Subcutaneous adipose tissue (tissue), 4 donors: ENCODE results near the gene PDE1C. TPM values are rescaled to one million over a fixed set of nuclear protein-coding genes. Genes with fewer than 3 reads are reported as not detected.

Experiments
- CTCF ChIP-seq: fragments of 450-650 bp; IDR thresholded peaks from one replicate; pipeline ENCODE4 v1.5.1; 2016; ENCODE audit warnings: low read depth, mild to moderate bottlenecking, control low read depth, antibody characterized with exemption, moderate library complexity
- total RNA-seq, 4 donors: library from RNA; depleted of rRNA; stranded (reverse); fragments of >200 nt; gene quantifications; one replicate each; pipeline ENCODE4 v1.1.0, GENCODE V29; 2016

Gene PDE1C
- total RNA-seq, 4 donors from 2014 or later: 1.3 to 6.1 (median 3.0) TPM

DNA sequence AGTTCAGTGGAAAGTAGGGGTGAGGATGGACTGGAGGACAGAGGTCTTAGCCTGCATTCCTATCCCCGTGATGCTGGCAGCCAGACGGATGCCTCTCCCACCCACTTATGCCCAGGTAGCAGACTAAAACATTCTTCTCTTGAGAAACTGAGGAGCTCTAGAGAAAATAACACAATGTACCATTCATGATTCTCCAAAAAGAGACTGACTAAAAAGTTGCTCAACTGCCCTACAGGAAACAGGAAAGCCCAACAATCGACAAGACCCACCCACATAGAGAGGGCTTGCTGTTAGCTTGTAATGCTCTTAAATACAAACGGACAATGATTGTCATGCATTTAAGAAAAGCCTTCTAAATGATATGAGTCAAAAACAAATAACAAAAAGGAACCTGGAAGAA is 33.2 kb upstream of the PDE1C start:
- no peak for TF ChIP-seq CTCF

GRCh38 chr7:32102432-32102873 is 32.2 kb upstream of the PDE1C start:
- no peak for TF ChIP-seq CTCF

DNA sequence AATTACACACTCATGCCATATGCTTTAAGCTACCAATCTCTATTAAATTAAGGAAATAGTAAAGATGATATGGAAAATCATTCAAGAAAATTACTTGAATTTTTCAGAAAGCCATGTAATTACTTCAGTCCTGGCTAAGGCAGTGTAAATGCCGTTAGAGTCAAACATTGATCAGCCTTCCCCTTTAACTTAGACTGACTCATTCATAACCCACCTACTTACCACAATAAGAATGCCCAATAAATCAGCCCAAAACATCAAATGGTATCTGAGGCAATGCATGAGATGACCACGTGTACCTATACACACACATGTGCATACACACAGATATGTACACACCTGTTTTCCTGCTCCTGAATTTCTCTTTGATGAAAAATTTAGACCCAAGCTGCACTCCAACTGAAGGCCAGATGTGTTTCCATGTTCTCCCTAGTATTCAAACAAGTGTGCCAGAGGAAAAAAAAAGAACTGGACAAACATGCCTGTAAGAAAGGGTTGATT is 30.2 kb upstream of the PDE1C start:
- no peak for TF ChIP-seq CTCF

GRCh38 chr7:32094516-32094915 is 24.3 kb upstream of the PDE1C start:
- no peak for TF ChIP-seq CTCF

DNA sequence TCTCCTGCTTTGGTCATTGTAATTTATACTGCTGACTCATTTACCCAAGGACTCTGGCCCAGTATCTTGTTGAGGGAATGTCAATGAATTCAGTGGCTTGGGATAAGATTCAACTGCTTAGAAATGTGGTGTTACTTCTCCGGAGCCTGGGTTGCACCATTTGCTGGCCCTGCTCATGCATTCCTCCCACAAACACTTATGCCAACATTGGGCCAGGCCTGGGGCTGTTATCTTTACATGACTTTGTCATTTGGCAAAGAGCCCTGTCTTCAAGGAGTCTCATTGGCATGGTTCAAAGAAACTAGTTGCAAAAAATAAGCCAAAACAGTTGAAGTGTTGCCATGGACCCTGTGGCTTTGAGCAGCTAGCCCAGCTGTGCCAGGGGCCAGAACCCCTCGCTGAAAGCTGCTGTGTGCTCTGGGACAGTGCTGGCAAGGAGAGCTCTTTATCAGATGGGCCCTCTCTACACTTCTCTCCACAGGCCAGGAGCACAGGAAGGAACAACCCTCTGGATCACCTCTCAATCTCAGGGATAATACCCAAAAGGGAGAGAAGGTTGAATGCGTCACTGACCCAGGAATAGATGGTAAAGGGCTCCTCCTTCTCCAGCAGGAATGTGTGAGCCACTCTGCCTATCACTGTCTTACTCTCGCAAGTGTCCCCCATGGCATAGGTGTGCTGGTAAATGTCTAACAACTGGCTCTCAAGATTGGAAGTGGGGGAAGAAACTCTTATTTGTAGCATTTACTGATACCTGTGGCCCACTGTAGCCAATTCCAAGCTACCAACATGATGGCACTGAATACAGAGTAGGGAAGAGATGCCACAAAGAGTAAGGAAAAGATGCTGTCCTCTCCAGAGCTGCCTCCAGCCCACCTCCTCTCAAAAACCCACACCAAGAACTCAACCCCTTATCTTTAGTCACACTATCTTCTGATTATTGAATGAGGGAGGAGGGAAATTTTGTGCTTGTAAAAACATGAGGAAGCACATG is 23.5 kb upstream of the PDE1C start:
- TF ChIP-seq CTCF: no peak

- no peak for TF ChIP-seq CTCF
These were observed 22.1 kb upstream of the PDE1C start for GRCh38 chr7:32092346-32092745.

GRCh38 chr7:32091608-32092210 is 21.5 kb upstream of the PDE1C start:
- TF ChIP-seq CTCF: no peak
